SU-DHL-6 (cell line): ENCODE results near the gene RFLNA.

Experiments
- H2AFZ ChIP-seq: fragments of 200-600 bp; sonication (generic); 2 replicates; pipeline ENCODE4 v1.6.1; 2014; ENCODE audit warnings: low read depth, mild to moderate bottlenecking, moderate library complexity, mixed read lengths, antibody characterized with exemption, low read length; ENCODE audit not compliant: severe bottlenecking
- H3F3A ChIP-seq: fragments of 200-600 bp; shearing (Covaris generic); 2 replicates; pipeline ENCODE4 v1.6.0; 2016; ENCODE audit warnings: antibody characterized with exemption, mild to moderate bottlenecking; ENCODE audit not compliant: insufficient read depth
- H3K27ac ChIP-seq: fragments of 200-600 bp; sonication (generic); 2 replicates; pipeline ENCODE4 v1.5.1; 2016; ENCODE audit warnings: low read depth, mild to moderate bottlenecking, low read length, moderate library complexity, mixed read lengths
- H3K27me3 ChIP-seq: fragments of 200-600 bp; sonication (generic), shearing (Covaris generic); 2 replicates; pipeline ENCODE4 v1.6.0; 2014; ENCODE audit warnings: mild to moderate bottlenecking, low read length
- H3K36me3 ChIP-seq: fragments of 200-600 bp; sonication (generic); 2 replicates; pipeline ENCODE4 v1.6.1; 2014; ENCODE audit warnings: mild to moderate bottlenecking, low read length, mixed read lengths
- H3K4me2 ChIP-seq: fragments of 300-600, 200-600 bp; shearing (Covaris generic), sonication (generic); 2 replicates; pipeline ENCODE4 v1.6.0; 2014; ENCODE audit warnings: low read length, low read depth, mild to moderate bottlenecking; ENCODE audit not compliant: poor library complexity, severe bottlenecking
- H3K4me3 ChIP-seq: fragments of 200-600 bp; sonication (generic); 2 replicates; pipeline ENCODE4 v1.5.1; 2014; ENCODE audit warnings: antibody characterized with exemption, low read length, mild to moderate bottlenecking, mixed read lengths; ENCODE audit not compliant: insufficient read depth, poor library complexity, severe bottlenecking
- H3K79me2 ChIP-seq: fragments of 200-600 bp; sonication (generic); 2 replicates; pipeline ENCODE4 v1.6.1; 2014; ENCODE audit warnings: mild to moderate bottlenecking, low read length, moderate library complexity; ENCODE audit not compliant: insufficient read depth
- H3K9ac ChIP-seq: fragments of 200-600 bp; sonication (generic); 2 replicates; pipeline ENCODE4 v1.7.0; 2014; ENCODE audit warnings: mild to moderate bottlenecking, low read length
- H3K9me2 ChIP-seq: fragments of 200-600 bp; sonication (generic); replicated peaks from 2 replicates; pipeline ENCODE4 v1.6.1; 2014; ENCODE audit warnings: low read length; ENCODE audit not compliant: insufficient read depth
- H3K9me3 ChIP-seq: fragments of 200-600 bp; sonication (generic); 2 replicates; pipeline ENCODE4 v1.6.1; 2014; ENCODE audit warnings: low read length, mixed read lengths; ENCODE audit not compliant: insufficient read depth
- H4K20me1 ChIP-seq: fragments of 200-600 bp; sonication (generic); 2 replicates; pipeline ENCODE4 v1.6.1; 2014; ENCODE audit warnings: low read depth, mild to moderate bottlenecking, antibody characterized with exemption, low read length, moderate library complexity, mixed read lengths
- EZH2phosphoT487 ChIP-seq: fragments of 200-600 bp; sonication (generic), shearing (Covaris generic); conservative IDR thresholded peaks from 2 replicates; pipeline ENCODE4 v1.6.1; 2018; ENCODE audit warnings: mild to moderate bottlenecking, antibody characterized with exemption, low read length, moderate library complexity, mixed read lengths
- TF ChIP-seq, protein P1 (sequence below): fragments of 200-600 bp; sonication (generic); IDR thresholded peaks from one replicate; pipeline ENCODE4 v1.5.1; 2017; ENCODE audit warnings: antibody characterized with exemption, mild to moderate bottlenecking, low read length, moderate library complexity; ENCODE audit not compliant: insufficient read depth, poor library complexity, severe bottlenecking

The RFLNA gene

DNA sequence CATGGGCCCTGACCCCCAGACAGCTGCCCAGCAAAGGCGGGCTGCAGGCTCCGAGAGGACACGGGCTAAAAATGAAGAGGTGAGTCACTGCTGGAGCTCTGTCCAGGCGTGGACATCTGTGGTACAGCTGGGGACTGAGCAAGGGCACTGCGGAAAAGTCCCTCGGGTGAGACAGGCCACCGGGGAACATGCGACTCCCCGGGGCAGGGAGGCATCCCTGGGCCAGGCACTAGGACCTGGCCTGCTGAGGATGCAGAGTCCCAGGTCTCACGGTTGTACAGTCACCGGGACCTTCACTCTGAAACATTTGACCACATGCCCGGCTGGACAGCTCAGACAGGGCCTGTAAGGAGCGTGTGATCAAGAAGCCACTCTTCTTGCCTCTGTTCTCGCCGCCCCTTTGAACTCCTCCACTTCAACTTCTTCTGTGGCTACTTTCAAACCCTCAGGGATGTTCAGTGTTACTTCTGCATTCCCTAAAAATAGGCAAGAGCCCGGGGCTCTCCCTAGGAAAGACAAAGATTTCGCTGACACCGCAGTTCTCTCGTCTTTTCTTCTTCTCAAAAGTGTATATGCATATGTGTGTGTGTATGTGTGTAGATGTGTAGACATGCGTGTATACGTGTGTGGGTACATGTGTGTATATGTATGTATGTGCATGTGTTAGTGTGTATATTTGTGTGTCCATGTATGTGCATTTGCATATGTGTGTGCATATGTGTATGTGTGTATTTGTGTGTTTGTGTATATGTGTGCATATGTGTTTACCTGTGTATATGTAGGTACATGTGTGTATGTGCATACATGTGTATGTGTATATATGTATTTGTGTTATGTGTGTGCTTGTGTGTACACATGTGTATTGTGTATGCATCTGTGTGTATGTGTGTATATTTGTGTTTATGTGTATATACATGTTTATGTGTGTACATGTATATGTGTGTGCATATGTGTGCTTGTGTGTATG is 5.0 kb upstream of the RFLNA start:
- H3K36me3 ChIP-seq = no peaks in the 10 kb centered on the region
- H3K4me3 ChIP-seq = no peak overlapping the region
- no peak overlapping the region for H3K4me2 ChIP-seq
- no peak for TF ChIP-seq EZH2phosphoT487
- TF ChIP-seq, protein P1, sequence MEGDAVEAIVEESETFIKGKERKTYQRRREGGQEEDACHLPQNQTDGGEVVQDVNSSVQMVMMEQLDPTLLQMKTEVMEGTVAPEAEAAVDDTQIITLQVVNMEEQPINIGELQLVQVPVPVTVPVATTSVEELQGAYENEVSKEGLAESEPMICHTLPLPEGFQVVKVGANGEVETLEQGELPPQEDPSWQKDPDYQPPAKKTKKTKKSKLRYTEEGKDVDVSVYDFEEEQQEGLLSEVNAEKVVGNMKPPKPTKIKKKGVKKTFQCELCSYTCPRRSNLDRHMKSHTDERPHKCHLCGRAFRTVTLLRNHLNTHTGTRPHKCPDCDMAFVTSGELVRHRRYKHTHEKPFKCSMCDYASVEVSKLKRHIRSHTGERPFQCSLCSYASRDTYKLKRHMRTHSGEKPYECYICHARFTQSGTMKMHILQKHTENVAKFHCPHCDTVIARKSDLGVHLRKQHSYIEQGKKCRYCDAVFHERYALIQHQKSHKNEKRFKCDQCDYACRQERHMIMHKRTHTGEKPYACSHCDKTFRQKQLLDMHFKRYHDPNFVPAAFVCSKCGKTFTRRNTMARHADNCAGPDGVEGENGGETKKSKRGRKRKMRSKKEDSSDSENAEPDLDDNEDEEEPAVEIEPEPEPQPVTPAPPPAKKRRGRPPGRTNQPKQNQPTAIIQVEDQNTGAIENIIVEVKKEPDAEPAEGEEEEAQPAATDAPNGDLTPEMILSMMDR = no peak
- H3K9ac ChIP-seq = no peak overlapping the region
- no peaks in the 10 kb centered on the region for H3F3A ChIP-seq
- no peaks in the 10 kb centered on the region for H3K9me3 ChIP-seq
- H3K27ac ChIP-seq = no peak overlapping the region
- H4K20me1 ChIP-seq = no peaks in the 10 kb centered on the region
- H3K27me3 ChIP-seq = no peaks in the 10 kb centered on the region
- H3K9me2 ChIP-seq = no peaks in the 10 kb centered on the region
- H2AFZ ChIP-seq = no peak overlapping the region
- H3K79me2 ChIP-seq = no peaks in the 10 kb centered on the region

DNA sequence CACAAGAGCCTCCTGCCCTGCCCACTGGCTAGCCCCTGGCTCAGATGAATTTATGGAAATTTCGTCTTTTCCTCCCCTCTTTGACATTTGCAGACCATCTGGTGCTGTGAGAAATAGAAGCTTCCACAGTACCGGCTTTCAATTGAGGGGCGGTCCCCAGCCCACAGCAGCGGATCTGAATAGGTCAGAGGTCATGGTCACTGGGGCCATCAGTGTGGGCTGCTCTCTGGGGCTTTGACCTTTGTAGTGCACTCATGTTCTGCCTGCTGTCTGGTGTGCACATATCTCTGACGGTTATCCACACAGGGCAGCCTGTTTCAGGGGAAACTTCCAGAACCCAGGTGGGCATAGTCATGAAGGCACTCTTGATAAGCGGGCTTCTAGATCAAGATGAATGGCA is 2.5 kb upstream of the RFLNA start:
- H3K9me2 ChIP-seq = no peaks in the 10 kb centered on the region
- no peaks in the 10 kb centered on the region for H3K36me3 ChIP-seq

DNA sequence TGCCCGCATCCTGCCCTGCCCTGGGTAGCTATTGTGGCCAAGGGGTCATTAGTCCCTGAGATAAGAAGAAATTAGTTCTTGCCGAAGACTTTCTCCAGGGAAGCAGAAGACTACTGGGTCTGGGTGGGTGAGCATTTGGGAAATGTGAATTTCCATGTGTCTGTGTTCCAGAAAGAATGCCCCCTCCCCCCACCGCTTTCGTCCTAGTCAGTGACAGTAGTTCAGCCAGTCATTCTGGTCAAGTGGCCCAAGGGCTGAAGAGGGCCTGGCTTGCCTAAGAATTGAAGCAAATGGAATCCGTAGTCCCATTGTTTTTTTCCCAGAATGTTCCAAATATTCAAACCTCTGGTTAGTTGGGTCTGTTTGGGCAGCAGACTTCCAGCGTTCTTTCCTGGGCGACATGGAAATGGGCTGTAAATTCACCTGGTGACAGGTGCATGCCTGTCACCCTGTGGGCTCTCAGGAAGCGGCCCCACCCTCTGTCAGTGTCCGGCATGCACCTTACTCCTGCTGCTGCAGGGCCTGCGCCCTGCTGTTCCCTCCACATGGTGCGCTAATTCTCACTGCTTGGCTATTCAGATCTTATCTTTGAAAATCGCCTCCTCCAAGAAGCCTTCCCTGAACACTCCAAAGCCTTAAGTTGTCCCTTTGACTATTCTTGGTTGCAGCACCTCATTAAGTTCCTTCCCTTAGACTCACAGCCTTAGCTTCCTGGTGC is 1.4 kb upstream of the RFLNA start:
- Histone ChIP-seq H3F3A (no peaks in the 10 kb centered on the region), H3K4me3 (no peak overlapping the region), H2AFZ (no peak overlapping the region), H3K4me2 (no peak overlapping the region), H3K9me2 (no peaks in the 10 kb centered on the region), H3K27ac (no peak overlapping the region), H3K9ac (no peak overlapping the region), H3K9me3 (no peaks in the 10 kb centered on the region), H3K27me3 (no peaks in the 10 kb centered on the region), H4K20me1 (no peaks in the 10 kb centered on the region), H3K79me2 (no peaks in the 10 kb centered on the region), H3K36me3 (no peaks in the 10 kb centered on the region)
- no peak for TF ChIP-seq EZH2phosphoT487
- TF ChIP-seq, protein P1 = no peak

More for the DNA sequence above, 2.5 kb upstream of the RFLNA start:
- Histone ChIP-seq H3K9me3 (no peaks in the 10 kb centered on the region), H3K27me3 (no peaks in the 10 kb centered on the region), H3K79me2 (no peaks in the 10 kb centered on the region), H3F3A (no peaks in the 10 kb centered on the region), H3K27ac (no peak overlapping the region), H2AFZ (no peak overlapping the region), H4K20me1 (no peaks in the 10 kb centered on the region), H3K9ac (no peak overlapping the region), H3K4me2 (no peak overlapping the region), H3K4me3 (no peak overlapping the region)
- no peak for TF ChIP-seq EZH2phosphoT487
- TF ChIP-seq, protein P1 = no peak
